SU-DHL-6 (cell line): Measurements from ENCODE around the gene PRL.

ENCODE experiments used
- H2AFZ ChIP-seq: fragments of 200-600 bp; sonication (generic); 2 replicates; pipeline ENCODE4 v1.6.1; 2014; ENCODE audit warnings: low read depth, mild to moderate bottlenecking, moderate library complexity, mixed read lengths, antibody characterized with exemption, low read length; ENCODE audit not compliant: severe bottlenecking
- H3F3A ChIP-seq: fragments of 200-600 bp; shearing (Covaris generic); 2 replicates; pipeline ENCODE4 v1.6.0; 2016; ENCODE audit warnings: antibody characterized with exemption, mild to moderate bottlenecking; ENCODE audit not compliant: insufficient read depth
- H3K27ac ChIP-seq: fragments of 200-600 bp; sonication (generic); 2 replicates; pipeline ENCODE4 v1.5.1; 2016; ENCODE audit warnings: low read depth, mild to moderate bottlenecking, low read length, moderate library complexity, mixed read lengths
- H3K27me3 ChIP-seq: fragments of 200-600 bp; sonication (generic), shearing (Covaris generic); 2 replicates; pipeline ENCODE4 v1.6.0; 2014; ENCODE audit warnings: mild to moderate bottlenecking, low read length
- H3K36me3 ChIP-seq: fragments of 200-600 bp; sonication (generic); 2 replicates; pipeline ENCODE4 v1.6.1; 2014; ENCODE audit warnings: mild to moderate bottlenecking, low read length, mixed read lengths
- H3K4me2 ChIP-seq: fragments of 300-600, 200-600 bp; shearing (Covaris generic), sonication (generic); 2 replicates; pipeline ENCODE4 v1.6.0; 2014; ENCODE audit warnings: low read length, low read depth, mild to moderate bottlenecking; ENCODE audit not compliant: poor library complexity, severe bottlenecking
- H3K4me3 ChIP-seq: fragments of 200-600 bp; sonication (generic); 2 replicates; pipeline ENCODE4 v1.5.1; 2014; ENCODE audit warnings: antibody characterized with exemption, low read length, mild to moderate bottlenecking, mixed read lengths; ENCODE audit not compliant: insufficient read depth, poor library complexity, severe bottlenecking
- H3K79me2 ChIP-seq: fragments of 200-600 bp; sonication (generic); 2 replicates; pipeline ENCODE4 v1.6.1; 2014; ENCODE audit warnings: mild to moderate bottlenecking, low read length, moderate library complexity; ENCODE audit not compliant: insufficient read depth
- H3K9ac ChIP-seq: fragments of 200-600 bp; sonication (generic); 2 replicates; pipeline ENCODE4 v1.7.0; 2014; ENCODE audit warnings: mild to moderate bottlenecking, low read length
- H3K9me2 ChIP-seq: fragments of 200-600 bp; sonication (generic); replicated peaks from 2 replicates; pipeline ENCODE4 v1.6.1; 2014; ENCODE audit warnings: low read length; ENCODE audit not compliant: insufficient read depth
- H3K9me3 ChIP-seq: fragments of 200-600 bp; sonication (generic); 2 replicates; pipeline ENCODE4 v1.6.1; 2014; ENCODE audit warnings: low read length, mixed read lengths; ENCODE audit not compliant: insufficient read depth
- H4K20me1 ChIP-seq: fragments of 200-600 bp; sonication (generic); 2 replicates; pipeline ENCODE4 v1.6.1; 2014; ENCODE audit warnings: low read depth, mild to moderate bottlenecking, antibody characterized with exemption, low read length, moderate library complexity, mixed read lengths
- CTCF ChIP-seq: fragments of 200-600 bp; sonication (generic); IDR thresholded peaks from one replicate; pipeline ENCODE4 v1.5.1; 2017; ENCODE audit warnings: antibody characterized with exemption, mild to moderate bottlenecking, low read length, moderate library complexity; ENCODE audit not compliant: insufficient read depth, poor library complexity, severe bottlenecking
- EZH2phosphoT487 ChIP-seq: fragments of 200-600 bp; sonication (generic), shearing (Covaris generic); conservative IDR thresholded peaks from 2 replicates; pipeline ENCODE4 v1.6.1; 2018; ENCODE audit warnings: mild to moderate bottlenecking, antibody characterized with exemption, low read length, moderate library complexity, mixed read lengths

The PRL gene

GRCh38 chr6:22240025-22240424 lies 56.8 kb downstream of the PRL start:
- H3K9ac ChIP-seq, result no peak overlapping the region
- H3K4me3 ChIP-seq, result no peak overlapping the region
- H3K36me3 ChIP-seq, result no peaks in the 10 kb centered on the region
- no peak overlapping the region for H3K27ac ChIP-seq
- H3F3A ChIP-seq, result no peaks in the 10 kb centered on the region
- H3K79me2 ChIP-seq, result no peaks in the 10 kb centered on the region
- no peak for TF ChIP-seq EZH2phosphoT487
- no peak for TF ChIP-seq CTCF
- H3K9me3 ChIP-seq, result no peaks in the 10 kb centered on the region
- H2AFZ ChIP-seq, result no peak overlapping the region
- no peaks in the 10 kb centered on the region for H3K27me3 ChIP-seq
- H3K9me2 ChIP-seq, result no peaks in the 10 kb centered on the region
- no peak overlapping the region for H3K4me2 ChIP-seq
- H4K20me1 ChIP-seq, result no peaks in the 10 kb centered on the region

GRCh38 chr6:22239261-22239921 lies 57.4 kb downstream of the PRL start:
- no peaks in the 10 kb centered on the region for H3K9me3 ChIP-seq
- no peaks in the 10 kb centered on the region for H3K27me3 ChIP-seq
- TF ChIP-seq EZH2phosphoT487 (no peak), CTCF (no peak)
- H3K4me2 ChIP-seq, result no peak overlapping the region
- H3K27ac ChIP-seq, result no peak overlapping the region
- H4K20me1 ChIP-seq, result no peaks in the 10 kb centered on the region
- no peaks in the 10 kb centered on the region for H3K36me3 ChIP-seq
- H3K4me3 ChIP-seq, result no peak overlapping the region
- H3K79me2 ChIP-seq, result no peaks in the 10 kb centered on the region
- no peaks in the 10 kb centered on the region for H3K9me2 ChIP-seq
- no peaks in the 10 kb centered on the region for H3F3A ChIP-seq
- H3K9ac ChIP-seq, result no peak overlapping the region
- no peak overlapping the region for H2AFZ ChIP-seq

GRCh38 chr6:22238861-22239260 lies 58.0 kb downstream of the PRL start:
- Histone ChIP-seq H3K27ac (no peak overlapping the region), H3K36me3 (no peaks in the 10 kb centered on the region), H3K27me3 (no peaks in the 10 kb centered on the region), H2AFZ (no peak overlapping the region), H3K9me3 (no peaks in the 10 kb centered on the region), H3K79me2 (no peaks in the 10 kb centered on the region), H3K9ac (no peak overlapping the region), H4K20me1 (no peaks in the 10 kb centered on the region), H3F3A (no peaks in the 10 kb centered on the region), H3K4me2 (no peak overlapping the region), H3K4me3 (no peak overlapping the region), H3K9me2 (no peaks in the 10 kb centered on the region)
- TF ChIP-seq CTCF, result no peak
- no peak for TF ChIP-seq EZH2phosphoT487

GRCh38 chr6:22237526-22237925 lies 59.3 kb downstream of the PRL start:
- Histone ChIP-seq H2AFZ (no peak overlapping the region), H4K20me1 (no peaks in the 10 kb centered on the region), H3K79me2 (no peaks in the 10 kb centered on the region), H3K9me3 (no peaks in the 10 kb centered on the region), H3K36me3 (no peaks in the 10 kb centered on the region), H3K9ac (no peak overlapping the region), H3K9me2 (no peaks in the 10 kb centered on the region), H3K4me2 (no peak overlapping the region), H3K27me3 (no peaks in the 10 kb centered on the region), H3F3A (no peaks in the 10 kb centered on the region), H3K27ac (no peak overlapping the region), H3K4me3 (no peak overlapping the region)
- TF ChIP-seq CTCF, result no peak
- no peak for TF ChIP-seq EZH2phosphoT487
